HG02970 (cell line): ENCODE data around the gene SH3TC2.

ENCODE experiments used
- ATAC-seq: cut with Tn5 transposase; IDR thresholded peaks from one replicate; pipeline ENCODE4 v1.9.1; 2021; ENCODE audit warnings: mild to moderate bottlenecking, moderate library complexity, moderate number of reproducible peaks; ENCODE audit not compliant: unreplicated experiment, low FRiP score

SH3TC2 gene

GRCh38 chr5:149061341-149061740 is 1.5 kb downstream of the SH3TC2 start:
- no peak for ATAC-seq

GRCh38 chr5:149060325-149060724 is 2.5 kb downstream of the SH3TC2 start:
- ATAC-seq = no peak

DNA sequence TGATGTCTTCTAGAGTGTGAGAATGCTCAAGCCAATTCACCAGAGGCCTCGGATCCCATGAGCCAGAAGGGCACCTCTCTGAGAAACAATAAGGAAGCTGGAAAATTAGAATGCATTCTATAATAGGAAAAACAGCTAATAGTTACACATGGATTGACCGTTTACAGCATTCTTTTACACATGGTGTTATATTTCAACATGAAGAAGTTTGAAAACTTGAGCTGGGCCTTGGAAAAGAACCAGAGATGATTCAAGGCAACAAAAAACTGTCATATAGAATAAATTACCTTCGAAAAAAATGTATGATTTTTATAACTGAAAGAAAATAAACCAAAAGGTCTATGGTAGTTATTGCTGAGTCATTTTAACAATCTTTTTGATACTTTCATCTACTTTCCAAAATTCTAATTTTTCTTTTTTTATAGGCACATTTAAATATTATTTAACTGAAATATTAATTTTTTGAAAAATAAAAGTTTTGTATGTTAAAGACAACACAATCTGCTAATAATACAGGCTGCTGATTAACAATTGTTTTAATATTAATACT is 6.2 kb downstream of the SH3TC2 start:
- ATAC-seq = no peak

DNA sequence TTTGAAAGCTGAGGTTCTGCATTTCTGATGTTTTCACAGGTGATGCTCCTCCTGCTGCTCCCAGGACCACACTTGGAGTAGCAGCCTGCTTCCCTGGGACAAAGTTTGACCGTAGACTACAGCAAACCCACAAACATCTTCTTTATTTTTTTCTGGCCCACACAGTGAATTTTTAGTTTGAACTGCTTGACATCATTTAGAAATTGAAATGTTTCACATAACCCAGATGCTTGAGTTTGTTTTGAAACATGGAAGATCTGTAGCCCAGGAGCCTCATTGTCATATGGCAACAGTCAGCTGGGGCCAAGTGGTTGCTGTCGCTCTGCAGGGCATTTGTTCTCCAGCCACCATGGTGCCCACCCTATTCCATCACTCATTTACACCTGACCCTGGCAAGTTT is 8.4 kb downstream of the SH3TC2 start:
- ATAC-seq = no peak

DNA sequence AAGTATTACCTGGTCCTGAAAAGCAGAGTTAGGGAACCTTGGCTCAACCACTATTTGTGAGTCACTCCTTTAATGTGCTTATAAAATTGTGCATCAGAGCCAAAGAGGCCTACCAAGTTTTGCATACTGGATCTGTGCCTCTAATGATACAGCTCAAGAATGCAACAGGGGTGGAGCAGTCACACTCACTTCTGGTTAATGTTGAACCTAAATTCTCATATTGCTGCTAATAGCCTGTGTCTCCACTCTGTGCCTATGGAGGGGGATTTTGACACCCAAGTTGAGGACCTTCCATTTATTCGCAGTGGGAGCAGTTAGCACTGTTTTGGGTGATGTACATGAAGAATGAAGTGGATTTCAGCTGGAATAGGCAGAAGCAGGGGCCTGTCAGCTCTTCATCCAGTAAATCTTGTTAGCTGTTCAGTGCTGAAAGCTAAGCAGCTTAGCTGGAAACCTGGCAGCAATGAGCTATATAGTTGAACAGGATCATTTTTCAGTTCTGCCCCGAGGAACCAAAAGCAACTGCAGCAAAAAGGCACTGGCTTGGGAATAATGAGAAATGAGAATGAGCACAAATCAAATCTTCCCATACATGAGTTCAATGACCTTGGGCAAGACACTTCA is 9.7 kb downstream of the SH3TC2 start:
- ATAC-seq = no peak

GRCh38 chr5:149049371-149049781 is 13.5 kb downstream of the SH3TC2 start:
- no peak for ATAC-seq

- ATAC-seq = no peak
Observed at GRCh38 chr5:149048811-149049210, 14.1 kb downstream of the SH3TC2 start.

- ATAC-seq = no peak
Observed at GRCh38 chr5:149047462-149047861, 15.4 kb downstream of the SH3TC2 start.

- no peak for ATAC-seq
Observed at GRCh38 chr5:149046196-149046829, 16.5 kb downstream of the SH3TC2 start.

DNA sequence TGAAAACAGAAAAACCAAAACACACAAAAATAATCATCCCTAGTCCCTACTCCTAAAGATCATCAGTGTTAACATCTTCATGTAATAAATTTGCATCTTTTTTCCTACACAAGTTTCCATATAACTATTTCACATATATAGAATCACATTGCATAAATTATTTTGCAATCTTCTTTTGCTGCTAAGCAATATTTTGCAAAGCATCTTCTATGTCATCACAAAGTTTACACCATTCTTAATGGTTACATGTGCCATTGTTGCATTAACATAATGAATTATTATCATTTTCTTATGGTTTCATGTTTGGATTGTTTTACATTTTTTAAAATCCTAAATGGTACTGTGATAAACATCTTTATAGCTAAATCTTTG is 17.8 kb downstream of the SH3TC2 start:
- no peak for ATAC-seq

GRCh38 chr5:149044453-149045088 is 18.3 kb downstream of the SH3TC2 start:
- no peak for ATAC-seq

DNA sequence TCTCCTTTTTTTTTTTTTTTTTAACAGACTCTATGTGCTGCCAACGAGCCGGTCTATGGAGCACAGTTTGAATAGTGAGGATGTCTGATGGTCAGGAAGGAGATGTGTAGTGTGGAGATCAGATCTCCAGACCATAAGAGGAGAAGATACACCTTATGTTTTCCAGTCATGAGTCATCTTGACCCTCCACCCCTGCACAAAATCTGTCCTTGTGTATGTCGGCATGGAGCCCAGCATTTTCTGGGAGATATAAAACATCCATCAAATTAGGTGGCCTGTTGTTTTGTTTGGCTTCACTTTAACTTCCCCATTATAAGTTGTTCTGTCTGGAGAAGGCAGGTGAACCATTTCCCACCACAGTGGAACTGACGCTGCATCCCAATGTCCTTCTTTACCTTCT is 19.2 kb downstream of the SH3TC2 start:
- ATAC-seq = no peak

DNA sequence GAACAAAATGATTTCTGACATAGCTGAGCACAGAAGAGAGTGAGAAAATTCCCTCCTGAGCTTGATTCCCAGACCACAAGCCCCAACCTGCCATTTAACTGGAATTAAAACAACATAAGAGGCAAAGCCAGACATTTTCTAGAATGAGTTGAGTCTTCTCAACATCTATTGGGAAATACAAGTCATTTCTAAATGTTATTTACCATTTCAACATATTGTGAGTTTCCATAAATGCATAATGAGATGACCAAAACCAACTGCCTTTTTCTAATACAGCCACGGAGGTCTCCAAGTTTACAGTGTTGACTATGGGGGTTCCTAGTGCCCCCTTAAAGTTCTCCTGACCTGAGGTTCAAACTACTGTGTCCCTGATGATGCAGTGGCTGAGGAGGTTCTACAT is 20.0 kb downstream of the SH3TC2 start:
- no peak for ATAC-seq

DNA sequence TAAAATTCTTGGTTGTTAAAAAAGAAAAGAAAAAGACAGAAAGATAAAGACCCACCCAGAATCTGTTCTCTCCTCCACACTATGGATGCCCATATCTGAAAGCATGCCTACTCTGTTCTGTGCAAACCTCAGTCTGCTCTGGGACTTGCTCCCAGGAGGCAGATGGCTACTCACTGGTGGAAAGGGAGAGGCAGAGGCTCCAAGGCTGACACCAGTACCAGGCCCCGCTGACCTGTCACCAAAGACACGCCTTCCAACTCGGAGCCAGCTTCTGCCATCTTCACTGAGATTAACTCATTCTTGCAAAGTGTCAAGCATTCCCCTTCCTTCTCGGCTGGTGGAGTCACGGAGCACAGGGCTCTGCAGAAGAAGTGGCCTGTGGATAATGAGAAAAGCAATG is 21.6 kb downstream of the SH3TC2 start:
- ATAC-seq = no peak

DNA sequence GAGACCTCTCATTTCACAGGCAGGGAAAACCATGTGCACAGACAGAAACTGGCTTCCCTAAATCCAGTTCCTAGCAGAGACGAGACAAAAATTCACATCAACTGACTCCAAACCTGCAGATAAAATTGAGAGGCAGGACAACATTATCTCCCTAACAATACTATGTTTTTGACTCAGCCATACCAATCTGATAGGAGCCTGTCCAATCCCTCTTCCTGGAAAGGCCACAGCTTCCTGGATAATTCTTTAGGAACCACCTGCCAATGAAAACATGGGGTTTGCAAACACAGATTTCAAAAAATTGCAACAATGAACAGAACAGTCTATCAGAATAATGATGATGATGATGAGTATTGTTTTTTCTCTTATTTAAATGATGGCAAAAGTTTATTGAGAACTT is 22.4 kb downstream of the SH3TC2 start:
- no peak for ATAC-seq

- no peak for ATAC-seq
Observed at GRCh38 chr5:149039506-149039905, 23.4 kb downstream of the SH3TC2 start.

- ATAC-seq = no peak
Observed at GRCh38 chr5:149038336-149039080, 24.4 kb downstream of the SH3TC2 start.

GRCh38 chr5:149037817-149038216 is 25.0 kb downstream of the SH3TC2 start:
- no peak for ATAC-seq

- no peak for ATAC-seq
Observed at GRCh38 chr5:149036970-149037369, 25.9 kb downstream of the SH3TC2 start.

GRCh38 chr5:149036168-149036567 is 26.7 kb downstream of the SH3TC2 start:
- no peak for ATAC-seq

GRCh38 chr5:149035372-149035790 is 27.5 kb downstream of the SH3TC2 start:
- ATAC-seq = no peak
